Suppressor macrophage treated with lipopolysaccharide for 4 hours (primary cell): ENCODE results near the gene SEPTIN10.
"Not testable (repeated sequence)": the region's sequence is repeated elsewhere in the genome, so short reads cannot be mapped to it uniquely, and the experiment has no call there.

Experiments used
- DNase-seq: peaks from one replicate; pipeline ENCODE4 v3.0.0-alpha.2; 2020

Gene SEPTIN10

GRCh38 chr2:109601783-109602182 is 12.0 kb downstream of the SEPTIN10 start:
- DNase-seq: no peak

GRCh38 chr2:109597283-109597682 is 16.5 kb downstream of the SEPTIN10 start:
- DNase-seq: no peak

GRCh38 chr2:109595644-109596043 is 18.1 kb downstream of the SEPTIN10 start:
- no peak for DNase-seq

- DNase-seq: no peak
These were observed 19.4 kb downstream of the SEPTIN10 start for GRCh38 chr2:109594246-109594885.

GRCh38 chr2:109592905-109593304 is 20.9 kb downstream of the SEPTIN10 start:
- no peak for DNase-seq

- DNase-seq: no peak
These were observed 22.6 kb downstream of the SEPTIN10 start for GRCh38 chr2:109591206-109591605.

- no peak for DNase-seq
These were observed 27.1 kb downstream of the SEPTIN10 start for GRCh38 chr2:109586687-109587086.

GRCh38 chr2:109582928-109583895 is 30.6 kb downstream of the SEPTIN10 start:
- DNase-seq: no peak

- DNase-seq: not testable (repeated sequence)
These were observed 36.1 kb downstream of the SEPTIN10 start for GRCh38 chr2:109577630-109578029.

- no peak for DNase-seq
These were observed 38.4 kb downstream of the SEPTIN10 start for GRCh38 chr2:109575373-109575772.

- DNase-seq: no peak
These were observed 49.7 kb downstream of the SEPTIN10 start for GRCh38 chr2:109563980-109564550.

- no peak for DNase-seq
These were observed 50.5 kb downstream of the SEPTIN10 start for GRCh38 chr2:109563288-109563687.

- no peak for DNase-seq
These were observed 51.3 kb downstream of the SEPTIN10 start for GRCh38 chr2:109562421-109562820.

- no peak for DNase-seq
These were observed 53.5 kb downstream of the SEPTIN10 start for GRCh38 chr2:109560265-109560664.

- DNase-seq: peak; percentile 47
These were observed 55.5 kb downstream of the SEPTIN10 start for GRCh38 chr2:109558076-109558882.

- no peak for DNase-seq
These were observed 56.5 kb downstream of the SEPTIN10 start for GRCh38 chr2:109557309-109557708.

GRCh38 chr2:109555346-109555900 is 58.3 kb downstream of the SEPTIN10 start:
- no peak for DNase-seq

GRCh38 chr2:109554758-109555157 is 59.0 kb downstream of the SEPTIN10 start:
- no peak for DNase-seq

- no peak for DNase-seq
These were observed 64.7 kb downstream of the SEPTIN10 start for GRCh38 chr2:109549016-109549590.

- no peak for DNase-seq
These were observed 66.5 kb downstream of the SEPTIN10 start for GRCh38 chr2:109547280-109547679.

- DNase-seq: peak; percentile 62
These were observed 67.7 kb downstream of the SEPTIN10 start for GRCh38 chr2:109545828-109546713.
